ENCODE results near the gene IL17RD. TPM values are rescaled to one million over a fixed set of nuclear protein-coding genes. Genes with fewer than 3 reads are reported as not detected.

IL17RD gene
- total RNA-seq, 1 donor from 2014 or later: 30.3 TPM

DNA sequence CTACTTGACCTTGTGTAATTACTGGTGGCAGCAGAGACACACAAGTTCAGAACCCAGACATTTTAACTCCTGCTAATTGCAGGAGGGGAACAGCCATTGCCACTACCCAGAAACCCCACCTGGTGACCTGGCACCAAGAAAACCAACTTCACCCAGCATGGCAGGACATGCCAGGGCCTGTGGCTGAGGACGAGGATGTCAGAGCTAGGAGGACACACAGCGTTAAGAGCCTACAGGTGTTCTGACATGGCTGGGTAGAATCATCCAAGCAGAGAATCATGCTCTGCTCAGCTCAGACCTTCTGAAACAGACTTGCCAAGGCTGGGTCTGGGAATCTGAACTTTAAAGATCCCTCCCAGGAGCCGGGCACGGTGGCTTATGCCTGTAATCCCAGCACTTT, 116.4 kb downstream of the IL17RD start:
- no peaks in the 10 kb centered on the region for H3K9me3 Mint-ChIP-seq
- no peak for DNase-seq (ENCODE audit: low spot score in 2 of 2, unreplicated experiment in 2 of 2)
- no peak overlapping the region for H3K4me3 Mint-ChIP-seq
- no peaks in the 10 kb centered on the region for H3K36me3 Mint-ChIP-seq
- TF ChIP-seq, protein P1, sequence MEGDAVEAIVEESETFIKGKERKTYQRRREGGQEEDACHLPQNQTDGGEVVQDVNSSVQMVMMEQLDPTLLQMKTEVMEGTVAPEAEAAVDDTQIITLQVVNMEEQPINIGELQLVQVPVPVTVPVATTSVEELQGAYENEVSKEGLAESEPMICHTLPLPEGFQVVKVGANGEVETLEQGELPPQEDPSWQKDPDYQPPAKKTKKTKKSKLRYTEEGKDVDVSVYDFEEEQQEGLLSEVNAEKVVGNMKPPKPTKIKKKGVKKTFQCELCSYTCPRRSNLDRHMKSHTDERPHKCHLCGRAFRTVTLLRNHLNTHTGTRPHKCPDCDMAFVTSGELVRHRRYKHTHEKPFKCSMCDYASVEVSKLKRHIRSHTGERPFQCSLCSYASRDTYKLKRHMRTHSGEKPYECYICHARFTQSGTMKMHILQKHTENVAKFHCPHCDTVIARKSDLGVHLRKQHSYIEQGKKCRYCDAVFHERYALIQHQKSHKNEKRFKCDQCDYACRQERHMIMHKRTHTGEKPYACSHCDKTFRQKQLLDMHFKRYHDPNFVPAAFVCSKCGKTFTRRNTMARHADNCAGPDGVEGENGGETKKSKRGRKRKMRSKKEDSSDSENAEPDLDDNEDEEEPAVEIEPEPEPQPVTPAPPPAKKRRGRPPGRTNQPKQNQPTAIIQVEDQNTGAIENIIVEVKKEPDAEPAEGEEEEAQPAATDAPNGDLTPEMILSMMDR (IDR thresholded peaks at IDR 0.05; ENCODE audit: unreplicated experiment): no peak
- no peak overlapping the region for H3K27ac Mint-ChIP-seq
- peaks cover 21% of the 10 kb centered on the region for H3K4me1 Mint-ChIP-seq
- H3K27me3 Mint-ChIP-seq (ENCODE audit: low read depth): no peaks in the 10 kb centered on the region

DNA sequence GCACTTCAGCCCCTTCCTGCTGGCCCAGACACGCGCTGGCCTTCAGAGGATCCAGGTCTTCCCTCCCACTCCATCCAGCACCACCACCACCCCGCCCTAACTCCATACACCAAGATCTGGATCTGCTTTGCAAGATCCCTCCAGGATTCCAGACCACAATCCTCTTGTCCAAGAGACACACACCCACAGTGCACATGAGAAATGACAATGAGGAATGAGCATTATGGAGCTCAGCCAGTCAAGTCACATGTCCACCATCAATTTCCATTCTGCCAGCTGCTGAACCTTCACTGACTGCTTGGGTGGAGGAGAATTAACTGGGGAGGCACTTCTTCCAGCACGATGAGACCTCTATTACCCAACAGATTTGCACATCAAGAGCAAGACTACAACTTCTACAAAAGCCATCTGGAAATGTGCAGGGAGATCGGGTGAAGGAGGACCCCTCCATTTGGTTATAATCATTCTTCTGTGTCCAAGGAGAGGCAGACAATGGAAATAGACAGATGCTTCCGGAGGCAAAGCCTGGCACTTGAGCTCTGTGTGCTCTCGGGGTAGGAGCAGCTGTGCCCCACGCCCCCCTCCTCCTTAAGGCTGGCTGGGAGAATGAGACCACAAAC, 117.0 kb downstream of the IL17RD start:
- Mint-ChIP-seq H3K9me3 (no peaks in the 10 kb centered on the region), H3K27me3 (ENCODE audit: low read depth) (no peaks in the 10 kb centered on the region), H3K4me1 (peaks cover 21% of the 10 kb centered on the region), H3K27ac (peak overlapping the region; percentile 43), H3K4me3 (no peak overlapping the region), H3K36me3 (no peaks in the 10 kb centered on the region)
- DNase-seq (ENCODE audit: low spot score in 2 of 2, unreplicated experiment in 2 of 2): no peak
- TF ChIP-seq, protein P1 (IDR thresholded peaks at IDR 0.05; ENCODE audit: unreplicated experiment): no peak

DNA sequence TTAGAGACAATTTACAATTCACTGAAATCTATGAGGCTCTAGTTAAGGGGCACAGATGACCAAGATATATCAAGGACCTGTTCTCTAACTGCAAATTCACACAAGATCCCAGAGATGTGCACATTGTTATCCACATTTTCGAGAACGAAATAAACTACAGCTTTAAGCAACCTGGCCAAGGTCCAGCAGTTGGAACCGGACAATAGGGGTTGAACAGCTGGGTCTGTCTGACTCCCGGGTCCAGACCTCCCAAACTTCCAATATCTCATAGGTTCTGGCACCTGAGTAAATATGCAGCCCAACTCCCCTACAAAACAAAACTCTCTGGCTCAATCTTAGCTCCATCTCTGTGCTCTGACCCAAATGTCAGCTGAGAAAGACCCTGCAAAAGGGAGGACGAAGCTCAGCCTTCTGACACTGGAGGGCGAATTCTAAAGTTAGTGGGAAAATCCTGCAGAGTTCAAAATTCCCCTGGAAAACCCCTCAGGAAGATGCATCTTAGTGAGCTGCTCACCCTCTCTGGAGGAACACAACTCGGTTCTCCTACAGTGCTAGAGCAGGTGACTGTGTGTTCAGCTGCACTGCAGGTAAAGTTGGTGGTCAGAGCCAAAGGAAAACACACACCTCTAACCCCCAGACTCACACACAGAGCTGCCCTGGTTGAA, 118.9 kb downstream of the IL17RD start:
- Mint-ChIP-seq H3K4me3 (no peak overlapping the region), H3K4me1 (peaks cover 21% of the 10 kb centered on the region), H3K27ac (no peak overlapping the region), H3K9me3 (no peaks in the 10 kb centered on the region), H3K27me3 (ENCODE audit: low read depth) (no peaks in the 10 kb centered on the region), H3K36me3 (no peaks in the 10 kb centered on the region)
- no peak for DNase-seq (ENCODE audit: low spot score in 2 of 2, unreplicated experiment in 2 of 2)
- TF ChIP-seq, protein P1 (IDR thresholded peaks at IDR 0.05; ENCODE audit: unreplicated experiment): no peak

DNA sequence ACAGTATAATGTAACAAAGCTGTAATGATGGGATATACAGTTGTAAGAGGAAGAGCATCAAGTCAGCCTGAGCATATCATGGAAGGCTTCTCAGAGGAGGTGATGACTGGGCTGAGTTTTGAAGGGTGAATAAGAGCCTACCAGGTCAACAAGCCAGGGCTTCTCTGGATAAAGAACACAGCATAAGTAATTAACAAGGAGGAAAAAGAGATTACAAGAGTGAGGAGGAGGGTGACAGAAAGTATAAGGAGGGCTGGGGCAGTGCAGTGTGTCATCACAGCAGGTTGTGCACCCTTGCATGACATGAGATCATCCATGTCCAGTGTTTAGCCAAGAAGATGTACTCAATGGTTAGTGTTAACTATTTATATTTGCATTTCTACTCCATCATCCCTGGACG, 121.6 kb downstream of the IL17RD start:
- Mint-ChIP-seq H3K4me3 (no peak overlapping the region), H3K9me3 (peaks cover 4% of the 10 kb centered on the region), H3K4me1 (peaks cover 20% of the 10 kb centered on the region), H3K27me3 (ENCODE audit: low read depth) (no peaks in the 10 kb centered on the region), H3K27ac (no peak overlapping the region), H3K36me3 (no peaks in the 10 kb centered on the region)
- DNase-seq (ENCODE audit: low spot score in 2 of 2, unreplicated experiment in 2 of 2): no peak
- TF ChIP-seq, protein P1 (IDR thresholded peaks at IDR 0.05; ENCODE audit: unreplicated experiment): no peak

DNA sequence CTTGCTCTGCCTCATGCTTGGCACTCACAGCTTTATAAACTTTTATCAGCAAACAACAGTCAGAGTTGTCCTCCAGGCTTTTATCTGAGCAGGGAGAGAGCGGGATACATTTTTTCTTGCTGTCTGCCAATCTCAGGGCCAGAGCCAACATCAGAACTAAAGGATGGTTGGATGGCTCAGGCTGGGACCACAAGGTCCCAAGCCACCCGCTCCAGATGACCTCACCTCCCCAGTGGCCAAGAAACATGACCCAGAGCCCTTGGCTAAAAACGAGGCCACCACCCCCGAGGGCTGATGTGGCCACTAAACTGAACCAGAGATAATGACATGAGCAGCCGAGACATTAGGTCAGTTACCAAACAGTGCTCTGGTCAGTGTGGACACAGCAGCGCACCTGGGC, 123.5 kb downstream of the IL17RD start:
- Mint-ChIP-seq H3K4me3 (no peak overlapping the region), H3K36me3 (no peaks in the 10 kb centered on the region), H3K27ac (no peak overlapping the region), H3K4me1 (peaks cover 8% of the 10 kb centered on the region), H3K27me3 (ENCODE audit: low read depth) (no peaks in the 10 kb centered on the region), H3K9me3 (peaks cover 4% of the 10 kb centered on the region)
- TF ChIP-seq, protein P1 (IDR thresholded peaks at IDR 0.05; ENCODE audit: unreplicated experiment): no peak
- no peak for DNase-seq (ENCODE audit: low spot score in 2 of 2, unreplicated experiment in 2 of 2)

Other genes with a start within 250 kb of the IL17RD start
- not detected in 3 replicates for gene SPATA12, start 104.7 kb downstream of the IL17RD start, total RNA-seq
- gene HESX1, start 34.6 kb upstream of the IL17RD start, total RNA-seq: 1.5 to 2.4 TPM (median 1.7 TPM) in 3 replicates
- gene APPL1, start 62.4 kb upstream of the IL17RD start, total RNA-seq: 38.6 to 42.0 TPM (median 41.8 TPM) in 3 replicates
- gene ASB14, start 127.3 kb upstream of the IL17RD start, total RNA-seq: not detected in 3 replicates